HG02981 (cell line): ENCODE data around the gene DNAAF1.
"Not testable (repeated sequence)": the region's sequence is repeated elsewhere in the genome, so short reads cannot be mapped to it uniquely, and the experiment has no call there.

Experiments
- ATAC-seq: cut with Tn5 transposase; IDR thresholded peaks from one replicate; pipeline ENCODE4 v1.9.1; 2021; ENCODE audit warnings: mild to moderate bottlenecking, moderate library complexity; ENCODE audit not compliant: unreplicated experiment

Gene DNAAF1

GRCh38 chr16:84144859-84145639 is at the start of gene DNAAF1, which contains the start of gene HSDL1:
Gene DNAAF1 (plus strand): TSS chr16:84145308. CDS start chr16:84145441, 133 bp downstream.
Gene HSDL1 (minus strand): TSS chr16:84145177. CDS start chr16:84131321, 13,856 bp downstream.
- ATAC-seq = peak; percentile 69

GRCh38 chr16:84095466-84095865 is 49.6 kb upstream of the DNAAF1 start:
- no peak for ATAC-seq

- ATAC-seq = no peak
Measured at GRCh38 chr16:84096447-84097005, 48.6 kb upstream of the DNAAF1 start.

GRCh38 chr16:84098939-84099338 is 46.2 kb upstream of the DNAAF1 start:
- no peak for ATAC-seq

- no peak for ATAC-seq
Measured at GRCh38 chr16:84103678-84104077, 41.4 kb upstream of the DNAAF1 start.

GRCh38 chr16:84104231-84104630 is 40.9 kb upstream of the DNAAF1 start:
- no peak for ATAC-seq

GRCh38 chr16:84105301-84105815 is 39.8 kb upstream of the DNAAF1 start:
- ATAC-seq = no peak

- ATAC-seq = no peak
Measured at GRCh38 chr16:84105948-84106740, 39.0 kb upstream of the DNAAF1 start.

- ATAC-seq = no peak
Measured at GRCh38 chr16:84107921-84108320, 37.2 kb upstream of the DNAAF1 start.

- ATAC-seq = no peak
Measured at GRCh38 chr16:84109598-84110335, 35.3 kb upstream of the DNAAF1 start.

GRCh38 chr16:84110527-84110926 is 34.6 kb upstream of the DNAAF1 start:
- ATAC-seq = no peak

- ATAC-seq = no peak
Measured at GRCh38 chr16:84111525-84111924, 33.6 kb upstream of the DNAAF1 start.

- ATAC-seq = not testable (repeated sequence)
Measured at GRCh38 chr16:84111949-84112348, 33.2 kb upstream of the DNAAF1 start.

GRCh38 chr16:84115919-84116719 is 29.0 kb upstream of the DNAAF1 start:
- peak; percentile 34 for ATAC-seq

- peak; percentile 91 for ATAC-seq
Measured at GRCh38 chr16:84116720-84117493, 28.2 kb upstream of the DNAAF1 start, which contains the start of gene MBTPS1. Gene MBTPS1 (minus strand): TSS chr16:84116942. CDS start chr16:84101783, 15,159 bp downstream.

- no peak for ATAC-seq
Measured at GRCh38 chr16:84117494-84117843, 27.6 kb upstream of the DNAAF1 start.

- ATAC-seq = not testable (repeated sequence)
Measured at GRCh38 chr16:84118315-84118714, 26.8 kb upstream of the DNAAF1 start.

GRCh38 chr16:84119368-84119767 is 25.7 kb upstream of the DNAAF1 start:
- no peak for ATAC-seq

- ATAC-seq = no peak
Measured at GRCh38 chr16:84120023-84120422, 25.1 kb upstream of the DNAAF1 start.
